ENCODE measurements around the gene MCRIP2. TPM values are rescaled to one million over a fixed set of nuclear protein-coding genes. Genes with fewer than 3 reads are reported as not detected.
"Not testable (repeated sequence)": the region's sequence is repeated elsewhere in the genome, so short reads cannot be mapped to it uniquely, and the experiment has no call there.

MCRIP2 gene
- total RNA-seq, 6 experiments from 2014 or later = 48.8 to 130 (median 76.7) TPM

DNA sequence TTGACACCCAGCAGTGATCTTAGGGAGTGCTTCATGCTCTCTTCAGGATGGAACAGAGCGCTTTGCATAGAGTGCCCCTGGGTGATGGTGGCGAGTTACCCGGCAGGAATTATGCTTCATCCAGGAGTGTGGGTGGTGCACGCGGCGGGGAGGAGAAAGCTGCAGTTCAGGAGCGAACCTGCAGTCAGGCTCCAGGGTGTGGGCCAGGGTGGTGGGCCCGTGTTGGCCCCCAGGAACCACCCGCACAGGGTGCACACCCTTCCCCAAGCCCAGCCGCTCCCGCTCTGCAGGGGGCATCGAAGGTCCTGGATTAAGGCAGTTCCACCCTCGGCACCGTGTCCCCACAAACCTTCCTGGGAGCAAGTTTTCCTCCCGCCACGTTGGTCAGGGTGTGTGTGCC lies 47.8 kb upstream of the MCRIP2 start:
- Histone ChIP-seq H3K4me1 (peaks cover 0 to 54% (median 30%) of the 10 kb centered on the region in 4 donors), H3K9me3 (no peaks in the 10 kb centered on the region), H3K36me3 (no peaks in the 10 kb centered on the region), H3K27ac (peak overlapping the region; percentile 39 to 80 (median 65)), H3K27me3 (no peaks in the 10 kb centered on the region), H3K4me3 (no peak overlapping the region)
- ATAC-seq = no peak
- 67% methylated on average over 1 of the region's 16 CpGs for WGBS (ENCODE audit: insufficient coverage, low coverage, low lambda C conversion rate, missing lambda C conversion rate)
- intact Hi-C loops (cut with DNase I) = no loop called here
- TF ChIP-seq POLR2A (IDR thresholded peaks at IDR 0.05) = no peak
- TF ChIP-seq, protein P1, sequence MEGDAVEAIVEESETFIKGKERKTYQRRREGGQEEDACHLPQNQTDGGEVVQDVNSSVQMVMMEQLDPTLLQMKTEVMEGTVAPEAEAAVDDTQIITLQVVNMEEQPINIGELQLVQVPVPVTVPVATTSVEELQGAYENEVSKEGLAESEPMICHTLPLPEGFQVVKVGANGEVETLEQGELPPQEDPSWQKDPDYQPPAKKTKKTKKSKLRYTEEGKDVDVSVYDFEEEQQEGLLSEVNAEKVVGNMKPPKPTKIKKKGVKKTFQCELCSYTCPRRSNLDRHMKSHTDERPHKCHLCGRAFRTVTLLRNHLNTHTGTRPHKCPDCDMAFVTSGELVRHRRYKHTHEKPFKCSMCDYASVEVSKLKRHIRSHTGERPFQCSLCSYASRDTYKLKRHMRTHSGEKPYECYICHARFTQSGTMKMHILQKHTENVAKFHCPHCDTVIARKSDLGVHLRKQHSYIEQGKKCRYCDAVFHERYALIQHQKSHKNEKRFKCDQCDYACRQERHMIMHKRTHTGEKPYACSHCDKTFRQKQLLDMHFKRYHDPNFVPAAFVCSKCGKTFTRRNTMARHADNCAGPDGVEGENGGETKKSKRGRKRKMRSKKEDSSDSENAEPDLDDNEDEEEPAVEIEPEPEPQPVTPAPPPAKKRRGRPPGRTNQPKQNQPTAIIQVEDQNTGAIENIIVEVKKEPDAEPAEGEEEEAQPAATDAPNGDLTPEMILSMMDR (IDR thresholded peaks at IDR 0.05) = no peak
- no peak for DNase-seq

DNA sequence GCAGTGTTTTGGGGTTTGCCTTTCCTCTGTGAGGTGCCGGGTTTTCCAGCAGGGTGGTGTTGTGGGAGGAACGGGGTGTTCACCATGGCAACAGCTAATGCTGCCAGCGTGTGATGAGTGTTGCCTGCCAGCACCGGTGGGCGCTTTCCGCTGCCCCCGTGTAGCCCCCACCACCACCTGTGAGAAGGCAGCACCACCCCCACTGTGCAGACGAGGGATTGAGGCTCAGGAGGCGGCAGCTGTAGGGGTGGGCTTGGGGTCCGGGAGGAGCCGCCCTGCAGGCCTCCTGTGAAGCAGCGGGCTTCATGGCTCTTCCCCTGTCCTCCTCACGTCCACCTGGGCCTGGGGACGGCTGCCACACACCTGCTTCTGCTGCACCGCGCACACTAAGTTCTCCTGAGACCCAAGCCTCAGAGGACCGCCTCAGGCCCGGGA lies 46.5 kb upstream of the MCRIP2 start:
- Histone ChIP-seq H3K27ac (peak overlapping the region in 2 of 3 donors; percentile 46 to 53), H3K36me3 (no peaks in the 10 kb centered on the region), H3K4me1 (peaks cover 0 to 58% (median 31%) of the 10 kb centered on the region in 4 donors), H3K27me3 (no peaks in the 10 kb centered on the region), H3K4me3 (no peak overlapping the region), H3K9me3 (no peaks in the 10 kb centered on the region)
- DNase-seq = no peak
- intact Hi-C loops (cut with DNase I) = no loop called here
- TF ChIP-seq, protein P1 (IDR thresholded peaks at IDR 0.05) = no peak
- no peak for TF ChIP-seq POLR2A (IDR thresholded peaks at IDR 0.05)
- ATAC-seq = no peak
- WGBS (ENCODE audit: insufficient coverage, low coverage, low lambda C conversion rate, missing lambda C conversion rate) = 43% methylated on average over 2 of the region's 18 CpGs

DNA sequence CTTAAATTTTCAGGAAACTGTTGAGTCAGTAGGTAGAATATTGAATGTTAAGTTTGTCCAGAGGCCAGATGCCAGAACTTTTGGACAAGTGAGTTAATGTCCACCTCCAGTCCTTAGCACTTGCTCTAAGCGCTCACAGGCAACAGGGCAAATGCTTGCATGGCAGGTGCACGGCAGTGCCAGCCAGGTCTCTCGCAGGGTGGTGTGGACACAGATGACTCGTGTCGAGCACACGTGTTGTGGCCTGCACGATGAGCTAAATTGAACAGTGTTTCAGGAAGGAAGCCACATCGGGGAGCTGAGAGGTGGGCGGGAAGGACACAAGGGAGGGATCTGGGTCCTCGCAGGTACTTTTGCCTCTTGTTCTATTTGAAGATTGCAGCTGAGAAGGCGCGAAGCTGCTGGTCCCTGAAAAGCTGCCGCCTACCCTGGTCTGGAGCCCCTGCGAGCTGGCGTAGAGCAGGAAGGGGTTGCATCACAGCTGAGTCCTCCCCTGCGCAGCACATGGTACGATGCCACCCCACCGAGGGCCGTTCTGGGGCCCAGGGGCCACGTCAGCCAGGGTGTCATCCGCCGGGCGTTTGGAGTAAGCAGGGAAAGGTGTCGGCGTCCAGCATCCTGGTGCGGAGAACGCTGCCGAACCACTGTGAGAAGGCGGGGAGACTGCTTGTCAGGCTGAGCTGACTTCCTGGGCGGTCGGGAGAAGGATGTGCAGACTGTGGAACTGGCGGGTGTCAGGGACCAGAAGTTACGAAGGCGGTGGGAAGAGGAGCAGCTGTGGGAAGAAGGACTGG lies 45.5 kb upstream of the MCRIP2 start:
- intact Hi-C loops (cut with DNase I) = no loop called here
- Histone ChIP-seq H3K4me3 (no peak overlapping the region), H3K36me3 (no peaks in the 10 kb centered on the region), H3K4me1 (peaks cover 0 to 58% (median 31%) of the 10 kb centered on the region in 4 donors), H3K27me3 (no peaks in the 10 kb centered on the region), H3K27ac (peak overlapping the region in 2 of 3 donors; percentile 53 to 59), H3K9me3 (no peaks in the 10 kb centered on the region)
- no peak for TF ChIP-seq POLR2A (IDR thresholded peaks at IDR 0.05)
- TF ChIP-seq, protein P1 (IDR thresholded peaks at IDR 0.05) = no peak
- ATAC-seq = peak in 3 of 4 donors; percentile 44 to 62 (median 55)
- DNase-seq = peak; percentile 76 to 85 (median 83)
- 32% methylated on average over 8 of the region's 34 CpGs for whole genome bisulfite sequencing (ENCODE audit: insufficient coverage, low coverage, low lambda C conversion rate, missing lambda C conversion rate)

DNA sequence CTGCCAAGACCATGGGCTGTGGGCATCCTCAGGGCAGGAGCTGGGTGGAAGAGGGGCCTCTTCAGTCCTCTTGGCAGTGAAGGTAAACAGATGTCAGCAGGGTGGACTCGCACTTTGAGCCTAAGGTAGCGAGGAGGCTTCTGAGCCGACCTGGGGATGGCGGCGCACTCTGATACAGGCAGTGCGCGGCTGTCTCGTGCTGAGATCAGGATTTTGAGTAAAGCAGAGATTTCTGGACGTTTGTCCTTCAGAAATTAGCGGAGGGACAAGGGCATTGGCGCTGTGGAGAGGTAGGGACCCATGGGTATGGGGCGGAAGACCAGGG lies 44.9 kb upstream of the MCRIP2 start:
- Histone ChIP-seq H3K9me3 (no peaks in the 10 kb centered on the region), H3K27me3 (no peaks in the 10 kb centered on the region), H3K27ac (no peak overlapping the region), H3K4me1 (peaks cover 0 to 53% (median 28%) of the 10 kb centered on the region in 4 donors), H3K4me3 (no peak overlapping the region), H3K36me3 (no peaks in the 10 kb centered on the region)
- intact Hi-C loops (cut with DNase I) = no loop called here
- TF ChIP-seq, protein P1 (IDR thresholded peaks at IDR 0.05) = no peak
- no peak for TF ChIP-seq POLR2A (IDR thresholded peaks at IDR 0.05)
- 84% methylated on average over 12 of the region's 12 CpGs for WGBS (ENCODE audit: insufficient coverage, low coverage, low lambda C conversion rate, missing lambda C conversion rate)
- DNase-seq (no peak), ATAC-seq (no peak)

DNA sequence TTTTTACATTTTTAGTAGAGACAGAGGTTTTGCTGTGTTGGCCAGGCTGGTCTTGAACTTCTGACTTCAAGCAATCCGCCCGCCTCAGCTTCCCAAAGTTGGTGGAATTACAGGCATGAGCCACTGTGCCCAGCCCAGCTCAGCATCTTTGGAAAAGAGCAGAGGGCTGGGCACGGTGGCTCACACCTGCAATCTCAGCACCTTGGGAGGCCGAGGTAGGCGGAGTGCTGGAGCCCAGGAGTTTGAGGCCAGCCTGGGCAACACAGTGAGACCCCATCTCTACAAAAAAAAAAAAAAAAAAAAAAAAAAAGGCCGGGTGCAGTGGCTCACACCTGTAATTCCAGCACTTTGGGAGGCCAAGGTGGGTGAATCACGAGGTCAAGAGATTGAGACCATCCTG lies 44.0 kb upstream of the MCRIP2 start:
- peaks cover 0 to 44% (median 23%) of the 10 kb centered on the region in 4 donors for H3K4me1 ChIP-seq
- WGBS (ENCODE audit: insufficient coverage, low coverage, low lambda C conversion rate, missing lambda C conversion rate) = 92% methylated on average over 2 of the region's 7 CpGs
- H3K27me3 ChIP-seq; H3K9me3 ChIP-seq; intact Hi-C loops (cut with DNase I); DNase-seq; H3K36me3 ChIP-seq; H3K27ac ChIP-seq; H3K4me3 ChIP-seq; ATAC-seq: not testable (repeated sequence)

Data from right lobe of liver (tissue), 6 donors.